Gastroesophageal sphincter (tissue), 4 donors: ENCODE data around the gene MAST1. TPM values are rescaled to one million over a fixed set of nuclear protein-coding genes. Genes with fewer than 3 reads are reported as not detected.
"Not testable (repeated sequence)": the region's sequence is repeated elsewhere in the genome, so short reads cannot be mapped to it uniquely, and the experiment has no call there.

Experiments
- ATAC-seq: fragments of 150-250 bp; one replicate; pipeline ENCODE4 v1.9.1; 2016; ENCODE audit warnings: mild to moderate bottlenecking, moderate library complexity
- H3K27ac ChIP-seq, 4 donors: fragments of 200-600 bp; sonication (generic) in 3 of 4; 1 replicate in 3 of 4; 2 replicates in 1 of 4; pipeline ENCODE4 v1.5.1; 2016 to 2019
- H3K27me3 ChIP-seq: fragments of 200-600 bp; sonication (generic); one replicate; pipeline ENCODE4 v1.5.1; 2019
- H3K36me3 ChIP-seq, 2 donors: fragments of 200-600 bp; sonication (generic); one replicate each; pipeline ENCODE4 v1.5.1; 2019; ENCODE audit warnings: control low read depth in 1 of 2
- H3K4me1 ChIP-seq, 3 donors: fragments of 200-600 bp; sonication (generic); 1 replicate in 2 of 3; 2 replicates in 1 of 3; pipeline ENCODE4 v1.5.1; 2016 to 2019; ENCODE audit warnings: control low read depth in 2 of 3
- H3K4me3 ChIP-seq, 2 donors: fragments of 200-600 bp; sonication (generic); one replicate each; pipeline ENCODE4 v1.5.1; 2019; ENCODE audit warnings: mild to moderate bottlenecking in 1 of 2, moderate library complexity in 1 of 2
- H3K9me3 ChIP-seq, 3 donors: fragments of 200-600 bp; sonication (generic); one replicate each; pipeline ENCODE4 v1.5.1; 2017 to 2019; ENCODE audit warnings: control low read depth in 2 of 3
- CTCF ChIP-seq, 4 experiments: fragments of 200-600 bp in 2 of 4; fragments of 450-650 bp in 2 of 4; sonication (generic) in 1 of 4; IDR thresholded peaks; one replicate each; pipeline ENCODE4 v1.5.1; 2017 to 2019; ENCODE audit warnings: antibody characterized with exemption in 4 of 4, mild to moderate bottlenecking in 2 of 4, moderate library complexity in 2 of 4
- EP300 ChIP-seq: sonication (generic); formaldehyde crosslinking; IDR thresholded peaks from one replicate; pipeline ENCODE4 v1.6.1; 2017; ENCODE audit warnings: antibody characterized with exemption, mild to moderate bottlenecking
- POLR2A ChIP-seq, 2 donors: fragments of 450-650 bp; IDR thresholded peaks; one replicate each; pipeline ENCODE4 v1.6.1; 2017; ENCODE audit warnings: antibody characterized with exemption in 2 of 2, mild to moderate bottlenecking in 2 of 2, moderate library complexity in 1 of 2
- POLR2AphosphoS5 ChIP-seq: sonication (generic); formaldehyde crosslinking; IDR thresholded peaks from one replicate; pipeline ENCODE4 v1.6.1; 2017; ENCODE audit warnings: antibody characterized with exemption
- WGBS, 2 donors: methylation state at CpG; one replicate each; pipeline ENCODE4 v1.1.5; 2018; ENCODE audit warnings: low coverage in 1 of 2; 5-methylcytosine and 5-hydroxymethylcytosine counted together
- total RNA-seq, 4 donors: library from RNA; depleted of rRNA; stranded (reverse); fragments of >200 nt; gene quantifications; one replicate each; pipeline ENCODE4 v1.1.0, GENCODE V29; 2016

The MAST1 gene
- total RNA-seq, 4 donors from 2014 or later = 0.15 to 1.5 TPM; not detected in 2

DNA sequence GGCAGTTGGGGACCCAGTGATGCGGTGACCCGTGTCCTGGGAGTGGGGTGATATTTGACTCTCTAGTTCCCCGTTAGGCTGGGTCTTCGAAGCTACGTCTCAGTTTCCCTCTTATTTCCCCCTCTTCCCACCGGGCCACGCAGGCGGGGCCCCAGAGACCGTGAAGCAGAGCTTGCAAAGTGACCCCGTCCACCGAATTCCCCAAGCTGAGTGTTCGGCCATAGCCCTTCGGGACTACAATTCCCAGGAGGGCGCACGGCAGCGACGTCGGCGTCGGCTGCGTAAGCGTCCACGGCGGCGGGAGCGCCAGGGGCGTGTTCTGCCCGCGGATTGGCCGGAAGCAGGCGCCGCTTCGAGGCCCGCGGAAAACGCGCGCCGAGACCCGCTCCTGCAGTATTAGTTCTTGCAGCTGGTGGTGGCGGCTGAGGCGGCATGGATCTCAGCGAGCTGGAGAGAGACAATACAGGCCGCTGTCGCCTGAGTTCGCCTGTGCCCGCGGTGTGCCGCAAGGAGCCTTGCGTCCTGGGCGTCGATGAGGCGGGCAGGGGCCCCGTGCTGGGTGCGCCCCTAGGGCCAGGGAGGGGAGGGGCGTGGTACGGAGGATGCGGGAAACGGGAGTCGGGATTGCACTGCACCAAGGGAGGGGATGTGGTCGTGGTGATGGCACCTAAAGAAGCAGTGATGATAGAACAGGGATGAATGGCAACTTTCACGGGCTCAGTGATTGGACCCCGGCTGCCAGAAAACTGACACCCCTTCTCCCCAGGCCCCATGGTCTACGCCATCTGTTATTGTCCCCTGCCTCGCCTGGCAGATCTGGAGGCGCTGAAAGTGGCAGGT, 31.9 kb upstream of the MAST1 start, which contains the start of gene RNASEH2A:
Gene RNASEH2A (plus strand): TSS at position 343 of the 840 bp plus-strand sequence. CDS start 90 bp downstream, at position 433.
- peak within 1 kb of the TSS; percentile 25 to 59 for H3K4me3 ChIP-seq
- TF ChIP-seq POLR2A (IDR thresholded peaks at IDR 0.05) (no peak), POLR2AphosphoS5 (peak; percentile 39), EP300 (no peak), CTCF (IDR thresholded peaks at IDR 0.05) (peak in 3 of 4 experiments; percentile 12 to 37 (median 22))
- peak; percentile 91 for ATAC-seq
- no peaks in the 10 kb centered on the region for H3K9me3 ChIP-seq
- H3K4me1 ChIP-seq = peaks cover 0 to 29% (median 13%) of the 10 kb centered on the region in 3 donors
- H3K27ac ChIP-seq = peak within 1 kb of the TSS in 3 of 4 donors; percentile 72 to 82 (median 79)
- no peaks in the 10 kb centered on the region for H3K27me3 ChIP-seq
- 0 to 34% methylated on average over 1 to 6 of the region's 66 CpGs for WGBS, 2 donors
- H3K36me3 ChIP-seq = peaks cover 0 to 8% of the 10 kb centered on the region in 2 donors

DNA sequence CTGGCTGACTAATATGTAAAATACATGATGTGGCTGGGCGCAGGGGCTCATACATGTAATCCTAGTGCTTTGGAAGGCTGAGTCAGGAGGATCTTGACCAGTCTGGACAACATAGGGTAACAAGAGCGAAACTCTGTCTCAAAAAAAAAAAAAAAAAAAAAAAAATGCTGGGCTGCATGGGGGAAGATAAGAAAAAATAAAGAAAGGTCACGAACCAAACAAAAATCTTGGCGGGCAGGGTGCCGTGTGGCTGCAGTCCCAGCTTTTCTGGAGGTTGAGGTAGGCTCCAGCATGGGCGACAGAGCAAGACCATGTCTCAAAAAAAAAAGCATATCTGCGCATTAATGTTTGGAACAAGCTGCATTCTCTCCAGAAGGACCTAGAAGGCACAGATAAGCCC, 23.2 kb upstream of the MAST1 start:
- H3K36me3 ChIP-seq = peaks cover 0 to 39% of the 10 kb centered on the region in 2 donors
- no peak overlapping the region for H3K27ac ChIP-seq
- no peaks in the 10 kb centered on the region for H3K27me3 ChIP-seq
- ATAC-seq = no peak
- H3K4me3 ChIP-seq = no peak overlapping the region
- TF ChIP-seq POLR2AphosphoS5 (no peak), EP300 (no peak), CTCF (IDR thresholded peaks at IDR 0.05) (no peak), POLR2A (IDR thresholded peaks at IDR 0.05) (no peak)
- WGBS, 2 donors = 92 to 100% methylated on average over 1 to 5 of the region's 7 CpGs
- no peaks in the 10 kb centered on the region for H3K9me3 ChIP-seq
- no peaks in the 10 kb centered on the region for H3K4me1 ChIP-seq

- 80 to 87% methylated on average over 3 to 5 of the region's 6 CpGs for WGBS, 2 donors
- not testable (repeated sequence) for H3K4me1 ChIP-seq, ATAC-seq
Observed at GRCh38 chr19:12817188-12817587, 21.1 kb upstream of the MAST1 start.

GRCh38 chr19:12817810-12818209, 20.5 kb upstream of the MAST1 start:
- WGBS, 2 donors = 91 to 93% methylated on average over 3 to 11 of the region's 11 CpGs
- H3K4me1 ChIP-seq, H3K27me3 ChIP-seq, H3K9me3 ChIP-seq, ATAC-seq, H3K4me3 ChIP-seq, H3K27ac ChIP-seq: not testable (repeated sequence)
- peaks cover 0 to 20% of the 10 kb centered on the region in 2 donors for H3K36me3 ChIP-seq

More at GRCh38 chr19:12817188-12817587, 21.1 kb upstream of the MAST1 start:
- H3K27me3 ChIP-seq, H3K27ac ChIP-seq, H3K9me3 ChIP-seq, H3K4me3 ChIP-seq: not testable (repeated sequence)
- peaks cover 0 to 26% of the 10 kb centered on the region in 2 donors for H3K36me3 ChIP-seq

- Histone ChIP-seq H3K9me3 (peaks cover 0 to 10% (median 0%) of the 10 kb centered on the region in 3 donors), H3K4me1 (peaks cover 0 to 6% (median 0%) of the 10 kb centered on the region in 3 donors), H3K27me3 (peaks cover 35% of the 10 kb centered on the region), H3K27ac (no peak overlapping the region), H3K4me3 (no peak overlapping the region), H3K36me3 (no peaks in the 10 kb centered on the region)
- 50 to 88% methylated on average over 1 to 2 of the region's 2 CpGs for WGBS, 2 donors
- TF ChIP-seq POLR2A (IDR thresholded peaks at IDR 0.05) (no peak), EP300 (no peak), POLR2AphosphoS5 (no peak), CTCF (IDR thresholded peaks at IDR 0.05) (no peak)
- ATAC-seq = no peak
Observed at GRCh38 chr19:12821761-12822160, 16.6 kb upstream of the MAST1 start.
